ENCODE results near the gene FMO4.

- TF ChIP-seq POLR2A (IDR thresholded peaks at IDR 0.05): no peak
- no peak for TF ChIP-seq POLR2AphosphoS5 (IDR thresholded peaks at IDR 0.05; ENCODE audit: insufficient read depth in 1 of 2, low read depth in 1 of 2)
- no peak for TF ChIP-seq CTCF (IDR thresholded peaks at IDR 0.05)
Measured at GRCh38 chr1:171350594-171350993, 36.6 kb downstream of the FMO4 start.
